IPS DF 4.7 (cell line): ENCODE results near the gene ATP9B.

Source experiments
- DNase-seq: peaks from one replicate; pipeline ENCODE4 v3.0.0-alpha.2; 2013; ENCODE audit warnings: low spot score; ENCODE audit errors: extremely low read depth

Gene ATP9B

GRCh38 chr18:79394534-79395307, 325.5 kb downstream of the ATP9B start:
- DNase-seq = no peak

- no peak for DNase-seq
These were observed 326.1 kb downstream of the ATP9B start for GRCh38 chr18:79395308-79395640.

- DNase-seq = no peak
These were observed 326.7 kb downstream of the ATP9B start, which contains the start of gene NFATC1 for GRCh38 chr18:79395761-79396404. TSS of gene NFATC1 (plus strand) at chr18:79395930. CDS start at chr18:79396225, 295 bp downstream.

GRCh38 chr18:79396431-79397246, 327.4 kb downstream of the ATP9B start:
- DNase-seq = no peak

- no peak for DNase-seq
These were observed 328.1 kb downstream of the ATP9B start for GRCh38 chr18:79397247-79397829.

GRCh38 chr18:79397830-79398761, 328.9 kb downstream of the ATP9B start:
- no peak for DNase-seq

- no peak for DNase-seq
These were observed 330.3 kb downstream of the ATP9B start for GRCh38 chr18:79399275-79400081.

- no peak for DNase-seq
These were observed 330.9 kb downstream of the ATP9B start for GRCh38 chr18:79400091-79400590.

GRCh38 chr18:79400591-79401381, 331.6 kb downstream of the ATP9B start:
- no peak for DNase-seq

- DNase-seq = no peak
These were observed 332.5 kb downstream of the ATP9B start for GRCh38 chr18:79401494-79402208.

GRCh38 chr18:79402209-79402576, 333.0 kb downstream of the ATP9B start:
- no peak for DNase-seq

GRCh38 chr18:79402977-79403722, 334.0 kb downstream of the ATP9B start:
- no peak for DNase-seq

GRCh38 chr18:79403723-79404566, 334.8 kb downstream of the ATP9B start:
- DNase-seq = no peak

- no peak for DNase-seq
These were observed 335.3 kb downstream of the ATP9B start for GRCh38 chr18:79404567-79404910.

- no peak for DNase-seq
These were observed 336.0 kb downstream of the ATP9B start for GRCh38 chr18:79405019-79405780.
